Activated CD8-positive, alpha-beta memory T cell treated with anti-CD3 and anti-CD28 coated beads for 24 hours (primary cell): ENCODE measurements around the gene C19orf85.
A peak's percentile ranks its signal among the peaks of the same experiment; 100 is the strongest.
"Not testable (repeated sequence)": the region's sequence is repeated elsewhere in the genome, so short reads cannot be mapped to it uniquely, and the experiment has no call there.

Experiments
- DNase-seq: peaks from one replicate; pipeline ENCODE4 v3.0.0-alpha.2; 2020

C19orf85 gene

DNA sequence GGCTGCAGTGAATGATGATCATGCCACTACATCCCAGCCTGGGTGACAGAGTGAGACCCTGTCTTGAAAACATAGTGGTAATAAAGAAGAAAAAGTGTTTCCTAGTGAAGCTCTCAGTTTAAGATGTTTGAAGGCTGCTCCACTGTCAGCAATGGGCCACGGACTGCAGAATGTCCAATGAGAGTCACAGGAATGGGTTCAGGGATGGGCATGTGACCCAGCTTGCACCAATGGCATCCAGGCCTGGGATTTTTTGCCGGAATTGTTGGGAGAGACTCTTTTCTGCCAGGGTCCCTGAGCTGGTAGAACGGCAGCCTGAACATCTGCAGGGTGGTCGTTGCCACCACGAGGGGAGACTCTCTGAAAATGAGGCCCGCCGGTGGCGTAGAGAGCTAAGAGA, 27.7 kb downstream of the C19orf85 start:
- no peak for DNase-seq

DNA sequence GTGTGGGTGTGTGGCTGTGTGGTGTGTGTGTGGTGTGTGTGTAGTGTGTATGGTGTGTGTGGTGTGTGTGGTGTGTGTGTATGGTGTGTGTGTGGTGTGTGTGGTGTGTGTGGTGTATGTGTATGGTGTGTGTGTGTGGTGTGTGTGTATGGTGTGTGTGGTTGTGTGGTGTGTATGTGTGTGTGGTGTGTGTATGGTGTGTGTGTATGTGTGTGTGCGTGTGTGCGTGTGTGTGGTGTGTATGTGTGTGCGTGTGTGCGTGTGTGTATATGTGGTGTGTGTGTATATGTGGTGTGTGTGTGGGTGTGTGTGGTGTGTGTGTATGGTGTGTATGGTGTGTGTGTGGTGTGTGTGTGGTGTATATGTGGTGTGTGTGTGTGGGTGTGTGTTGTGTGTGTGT, 29.5 kb downstream of the C19orf85 start:
- no peak for DNase-seq

DNA sequence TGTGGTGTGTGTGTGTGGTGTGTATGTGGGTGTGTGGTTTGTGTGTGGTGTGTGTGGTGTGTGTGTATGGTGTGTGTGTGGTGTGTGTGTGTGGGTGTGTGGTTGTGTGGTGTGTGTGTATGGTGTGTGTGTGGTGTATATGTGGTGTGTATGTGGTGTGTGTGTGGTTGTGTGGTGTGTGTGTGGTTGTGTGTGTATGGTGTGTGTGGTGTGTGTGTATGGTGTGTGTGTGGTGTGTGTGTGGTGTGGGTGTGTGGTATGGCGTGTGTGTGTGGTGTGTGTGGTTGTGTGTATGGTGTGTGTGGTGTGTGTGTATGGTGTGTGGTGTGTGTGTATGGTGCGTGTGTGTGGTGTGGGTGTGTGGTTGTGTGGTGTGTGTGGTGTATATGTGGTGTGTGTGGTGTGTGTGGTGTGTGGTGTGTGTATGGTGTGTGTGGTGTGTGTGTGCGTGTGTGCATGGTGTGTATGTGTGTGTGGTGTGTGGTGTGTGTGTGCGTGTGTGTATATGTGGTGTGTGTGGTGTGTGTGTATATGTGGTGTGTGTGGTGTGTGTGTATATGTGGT, 30.1 kb downstream of the C19orf85 start:
- DNase-seq = no peak

DNA sequence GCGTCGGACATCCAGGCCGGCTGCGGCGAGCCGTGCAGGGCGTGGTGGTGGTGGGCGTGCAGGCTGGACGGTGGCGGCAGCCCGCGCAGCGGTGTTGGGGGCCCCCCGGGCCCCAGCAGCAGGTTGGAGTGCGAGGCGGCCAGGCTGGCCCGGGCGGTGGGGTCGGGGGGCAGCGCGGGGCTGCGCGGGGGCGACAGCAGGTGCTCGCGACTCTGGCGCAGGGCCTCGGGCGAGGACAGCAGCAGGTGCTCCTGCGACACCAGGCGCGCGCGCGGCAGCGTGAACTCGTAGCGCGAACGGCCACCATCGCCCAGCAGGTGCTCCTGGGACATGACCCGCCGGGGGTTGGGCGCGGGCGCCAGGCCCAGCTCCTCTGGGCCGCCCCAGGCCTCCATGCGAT, 31.3 kb downstream of the C19orf85 start:
- DNase-seq = no peak

DNA sequence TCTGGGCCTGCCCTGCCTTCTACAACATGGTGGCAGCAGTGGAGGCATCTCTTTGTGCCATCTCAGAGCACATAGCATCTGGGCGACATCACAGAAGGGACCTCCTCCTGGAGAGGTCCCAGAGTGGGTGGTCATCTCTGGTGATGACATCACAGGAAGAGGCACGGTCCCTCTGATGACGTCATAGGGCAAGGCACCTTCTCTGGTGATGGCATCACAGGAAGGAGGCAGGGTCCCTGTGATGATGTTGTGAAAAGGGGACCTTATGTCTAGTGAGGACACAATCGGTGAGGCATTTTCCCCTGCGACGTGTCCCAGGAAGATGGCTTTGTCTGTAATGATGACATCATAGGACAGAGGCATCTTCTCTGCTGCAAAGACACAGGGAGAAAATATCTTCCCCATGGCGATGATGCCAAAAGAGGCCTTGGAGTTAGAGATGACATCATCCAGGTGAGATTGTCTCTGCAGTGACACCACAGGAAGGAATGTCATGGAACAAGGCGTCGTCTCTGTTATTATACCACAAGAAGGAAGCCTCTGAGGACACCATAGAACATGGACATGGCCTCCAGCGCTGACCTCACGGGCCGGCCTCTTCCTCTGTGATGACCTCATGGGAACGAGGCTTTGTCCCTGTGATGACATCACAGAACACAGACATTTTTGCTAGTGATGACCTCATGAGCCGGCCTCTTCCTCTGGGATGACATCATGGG, 32.2 kb downstream of the C19orf85 start:
- DNase-seq = no peak

DNA sequence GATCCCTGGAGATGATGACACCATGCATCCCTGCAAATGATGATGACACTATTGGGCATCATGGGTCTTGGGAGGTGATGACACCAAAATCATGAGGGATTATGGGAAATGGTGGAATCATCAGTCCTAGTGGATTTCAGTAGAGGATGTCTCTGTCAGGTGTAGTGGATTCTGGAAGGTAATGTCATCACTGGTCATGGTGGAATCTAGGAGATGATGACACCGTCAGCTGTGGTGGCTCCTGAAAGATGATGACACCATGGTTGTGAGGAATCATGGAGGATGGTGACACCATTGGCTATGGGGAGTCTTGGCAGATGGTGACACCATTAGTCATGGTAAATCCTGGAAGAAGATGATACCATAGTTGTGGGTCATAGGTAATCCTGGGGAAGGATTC, 33.4 kb downstream of the C19orf85 start:
- no peak for DNase-seq

DNA sequence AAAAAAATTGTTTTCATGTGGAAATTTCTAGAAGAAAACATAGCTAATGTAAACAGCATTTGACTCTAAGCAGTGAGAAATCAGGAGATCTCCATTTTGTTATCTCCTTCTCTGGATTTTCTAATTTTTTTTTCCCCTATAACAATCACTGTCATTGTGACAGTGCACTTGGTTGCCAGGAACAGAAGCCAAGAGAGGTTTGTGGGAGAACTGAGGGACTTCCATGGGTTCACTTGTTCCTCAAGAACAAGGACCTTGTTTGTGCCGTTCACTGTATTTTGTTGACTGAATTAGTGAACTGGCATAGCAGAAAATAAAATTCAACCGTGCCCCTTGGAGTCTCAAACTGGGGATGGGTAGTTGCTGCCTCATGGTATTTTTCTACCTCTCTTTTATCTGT, 38.5 kb downstream of the C19orf85 start:
- DNase-seq = no peak

DNA sequence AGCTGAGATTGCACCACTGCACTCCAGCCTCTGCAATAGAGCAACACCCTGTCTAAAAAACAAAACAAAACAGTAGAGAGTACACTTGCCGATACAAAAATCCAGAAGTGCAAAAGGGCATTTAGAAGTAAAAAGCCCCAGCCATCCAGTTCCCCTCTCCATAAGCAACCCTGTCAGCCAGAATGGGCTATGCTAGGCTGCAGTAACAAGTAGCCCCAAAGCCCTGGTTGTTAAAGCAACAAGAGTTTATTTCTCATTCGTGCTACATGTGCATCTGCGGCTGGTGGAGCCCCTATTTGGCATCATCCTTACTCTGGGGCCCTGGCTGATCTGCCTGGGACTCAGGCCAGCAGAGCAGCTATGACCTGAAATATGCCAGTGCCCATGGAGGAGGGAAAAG, 40.0 kb downstream of the C19orf85 start:
- DNase-seq = no peak

DNA sequence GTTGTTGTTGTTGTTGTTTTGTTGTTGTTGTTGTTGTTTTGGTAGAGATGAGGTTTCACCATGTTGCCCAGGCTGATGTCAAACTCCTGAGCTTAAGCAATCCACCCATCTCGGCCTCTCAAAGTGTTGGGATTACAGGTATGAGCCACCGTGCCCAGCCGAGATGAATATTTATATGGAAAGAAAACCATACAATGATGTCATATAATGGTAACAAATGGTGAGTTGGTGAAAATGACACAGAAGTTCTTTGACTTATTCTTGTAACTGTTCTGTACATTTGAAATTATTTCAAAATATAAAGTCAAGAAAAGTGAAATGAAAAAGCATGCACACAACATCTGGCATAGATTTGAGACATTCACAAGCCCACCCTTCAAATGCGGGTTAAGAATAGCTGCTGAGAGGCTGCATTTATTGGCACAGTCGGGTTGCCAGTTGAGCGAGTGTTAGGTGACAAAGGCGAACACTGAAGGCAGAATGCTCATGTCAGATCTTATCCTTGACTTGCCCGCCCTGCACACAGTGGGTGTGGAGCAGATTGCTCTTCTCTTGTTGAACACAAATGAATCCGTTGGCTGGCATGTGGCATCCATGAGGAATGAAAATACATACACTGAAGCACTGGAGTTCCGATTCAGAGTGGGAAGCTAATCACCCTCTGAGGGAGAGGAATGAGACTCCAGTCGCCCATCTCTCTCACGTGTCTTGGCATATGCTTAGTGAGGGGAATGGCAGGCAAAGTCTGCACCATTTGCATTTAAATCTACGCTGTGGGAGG, 41.1 kb downstream of the C19orf85 start:
- DNase-seq = no peak

DNA sequence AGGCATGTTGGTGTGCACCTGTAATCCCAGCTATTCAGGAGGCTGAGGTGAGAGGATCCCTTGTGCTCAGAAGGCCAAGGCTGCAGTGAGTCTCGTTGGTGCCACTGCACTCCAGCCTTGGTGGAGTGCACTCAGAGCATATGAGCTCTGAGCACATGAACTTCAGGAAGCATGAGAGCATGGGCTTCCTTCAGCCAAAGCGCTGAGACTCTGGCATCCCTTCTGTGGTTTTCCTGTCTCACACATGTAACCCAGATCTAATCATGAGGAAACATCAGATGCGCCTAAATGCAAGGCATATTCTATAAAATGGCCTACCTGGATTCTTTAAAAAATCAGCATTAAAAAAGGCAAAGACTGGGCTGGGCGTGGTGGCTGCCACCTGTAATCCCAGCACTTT, 43.3 kb downstream of the C19orf85 start:
- DNase-seq = not testable (repeated sequence)

DNA sequence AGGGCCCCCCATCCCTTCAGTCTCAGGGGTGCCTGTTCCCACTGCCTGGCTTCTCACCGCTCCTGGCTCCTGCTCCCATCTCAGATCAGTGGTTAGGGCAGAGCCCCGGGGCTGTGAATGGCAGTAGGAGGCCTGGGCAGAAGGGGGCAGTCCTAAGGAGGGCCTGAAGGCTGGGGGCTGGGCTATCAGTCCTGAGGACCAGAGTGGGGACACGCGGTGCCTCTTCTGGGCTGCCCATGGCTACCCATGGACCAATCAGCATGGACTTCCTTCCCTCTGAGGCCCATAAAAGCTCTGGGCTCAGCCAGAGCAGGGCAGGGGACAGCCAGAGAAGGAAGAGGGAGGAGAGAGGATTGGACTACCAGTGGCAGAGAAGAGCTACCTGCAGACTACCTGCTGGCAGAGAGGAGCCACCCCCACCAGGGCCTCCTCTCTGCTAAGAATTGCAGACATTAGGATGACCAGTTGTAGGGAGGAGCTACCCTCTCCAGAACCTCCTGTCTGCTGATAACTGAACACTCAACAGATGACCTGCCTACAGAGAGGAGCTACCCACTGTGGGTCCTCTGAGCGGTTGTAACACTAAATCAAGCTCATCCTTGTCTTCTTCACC, 44.8 kb downstream of the C19orf85 start:
- no peak for DNase-seq

DNA sequence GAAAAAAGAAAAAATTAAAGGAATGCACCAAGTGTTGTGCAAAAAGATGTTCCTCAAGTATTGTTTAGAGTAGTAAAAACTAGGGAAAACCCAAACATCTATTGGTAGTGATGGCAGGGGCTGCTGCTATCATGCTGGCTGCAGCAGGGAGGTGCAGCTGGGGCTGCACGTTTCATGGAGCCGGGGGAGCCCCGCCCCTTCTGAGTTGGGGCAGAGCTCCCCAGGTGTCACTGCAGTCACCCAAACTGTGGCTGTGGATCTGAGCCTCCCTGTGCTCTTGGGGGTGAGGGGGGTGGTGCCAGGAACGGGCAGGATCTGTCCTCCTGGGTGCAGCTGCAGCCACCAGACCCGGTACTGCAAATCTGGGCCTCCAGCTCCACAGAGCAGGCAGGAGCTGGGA, 45.4 kb downstream of the C19orf85 start:
- DNase-seq = no peak

DNA sequence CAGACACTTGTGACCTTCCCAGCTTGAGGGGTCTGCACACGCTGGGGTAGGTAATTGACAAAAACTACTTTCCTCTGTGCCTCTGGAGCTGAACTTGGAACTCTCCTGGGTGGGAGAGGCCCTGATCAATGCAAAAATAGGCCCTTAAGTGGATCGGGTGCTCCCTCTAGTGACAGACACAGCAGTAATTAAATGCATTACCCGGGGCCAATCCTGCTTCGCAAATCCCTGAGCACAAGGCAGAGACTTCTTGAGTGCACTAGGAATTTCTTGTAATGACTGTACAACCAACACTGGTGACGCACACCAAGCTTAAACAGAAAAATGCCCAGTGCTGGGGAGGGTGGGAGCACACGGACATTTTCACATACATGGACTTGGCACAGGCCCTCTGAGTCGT, 46.4 kb downstream of the C19orf85 start:
- DNase-seq = peak; percentile 72
